ENCODE measurements around the gene RFNG.

The RFNG gene

GRCh38 chr17:82030470-82031302 is 20.9 kb downstream of the RFNG start:
- Histone ChIP-seq H3K27me3 (ENCODE audit: insufficient read depth, low read length) (no peaks in the 10 kb centered on the region), H3K79me1 (ENCODE audit: low read length) (peaks cover 5% of the 10 kb centered on the region)
- WGBS (ENCODE audit: extremely low coverage, insufficient coverage, insufficient read length) = no CpG with 5 or more reads among the region's 94 CpGs

GRCh38 chr17:82029990-82030469 is 21.6 kb downstream of the RFNG start:
- Histone ChIP-seq H3K36me3 (ENCODE audit: control insufficient read depth in 1 of 2, insufficient read depth in 2 of 2, low read length in 2 of 2) (peaks cover 0 to 16% of the 10 kb centered on the region in 2 experiments), H4K8ac (ENCODE audit: low read depth, low read length) (no peak overlapping the region), H3K4me1 (ENCODE audit: control insufficient read depth in 1 of 2, insufficient read depth in 2 of 2, low read length in 2 of 2) (peaks cover 0 to 6% of the 10 kb centered on the region in 2 experiments), H2BK12ac (ENCODE audit: low read length) (no peak overlapping the region), H3K27me3 (ENCODE audit: insufficient read depth, low read length) (no peaks in the 10 kb centered on the region), H3K4me2 (ENCODE audit: low read length) (peak overlapping the region; percentile 89), H3K18ac (ENCODE audit: low read length) (no peak overlapping the region), H3K9me3 (ENCODE audit: insufficient read depth, low read depth, low read length) (peaks cover 5% of the 10 kb centered on the region), H4K91ac (ENCODE audit: low read depth, low read length) (no peak overlapping the region), H3K9ac (ENCODE audit: low read length) (no peak overlapping the region), H3K79me1 (ENCODE audit: low read length) (peaks cover 5% of the 10 kb centered on the region), H3K23ac (ENCODE audit: low read length) (no peak overlapping the region), H3K79me2 (ENCODE audit: control insufficient read depth, insufficient read depth, low read length, poor library complexity) (no peaks in the 10 kb centered on the region), H2AK5ac (ENCODE audit: low read length) (no peak overlapping the region), H3K4me3 (ENCODE audit: low read depth, low read length) (no peak overlapping the region), H2BK5ac (ENCODE audit: low read depth, low read length, poor library complexity) (no peak overlapping the region), H3K4ac (ENCODE audit: low read depth, low read length) (no peak overlapping the region), H4K12ac (ENCODE audit: low read depth, low read length) (no peak overlapping the region), H3K14ac (ENCODE audit: low read length) (no peak overlapping the region), H2AFZ (ENCODE audit: insufficient read depth, low read length, poor library complexity) (no peak overlapping the region), H3K27ac (ENCODE audit: low read depth, low read length) (no peak overlapping the region), H2BK120ac (ENCODE audit: insufficient read depth, low read length, poor library complexity) (no peak overlapping the region)
- DNase-seq = no peak
- WGBS (ENCODE audit: extremely low coverage, insufficient coverage, insufficient read length) = no CpG with 5 or more reads among the region's 31 CpGs

More at GRCh38 chr17:82030470-82031302, 20.9 kb downstream of the RFNG start:
- no peak overlapping the region for H3K14ac ChIP-seq (ENCODE audit: low read length)
- no peak overlapping the region for H3K4ac ChIP-seq (ENCODE audit: low read depth, low read length)
- H2BK120ac ChIP-seq (ENCODE audit: insufficient read depth, low read length, poor library complexity) = peak overlapping the region; percentile 27
- peak overlapping the region; percentile 36 for H3K18ac ChIP-seq (ENCODE audit: low read length)
- DNase-seq = peak; percentile 85 to 93
- peak overlapping the region; percentile 17 for H3K9ac ChIP-seq (ENCODE audit: low read length)
- peak overlapping the region; percentile 68 for H3K4me3 ChIP-seq (ENCODE audit: low read depth, low read length)
- no peak overlapping the region for H4K12ac ChIP-seq (ENCODE audit: low read depth, low read length)
- H3K79me2 ChIP-seq (ENCODE audit: control insufficient read depth, insufficient read depth, low read length, poor library complexity) = no peaks in the 10 kb centered on the region
- H4K91ac ChIP-seq (ENCODE audit: low read depth, low read length) = peak overlapping the region; percentile 57
- peaks cover 0 to 6% of the 10 kb centered on the region in 2 experiments for H3K4me1 ChIP-seq (ENCODE audit: control insufficient read depth in 1 of 2, insufficient read depth in 2 of 2, low read length in 2 of 2)
- H2AFZ ChIP-seq (ENCODE audit: insufficient read depth, low read length, poor library complexity) = peak overlapping the region; percentile 77
- H3K27ac ChIP-seq (ENCODE audit: low read depth, low read length) = peak overlapping the region; percentile 9
- peaks cover 3 to 16% of the 10 kb centered on the region in 2 experiments for H3K36me3 ChIP-seq (ENCODE audit: control insufficient read depth in 1 of 2, insufficient read depth in 2 of 2, low read length in 2 of 2)
- no peak overlapping the region for H3K23ac ChIP-seq (ENCODE audit: low read length)
- no peak overlapping the region for H2AK5ac ChIP-seq (ENCODE audit: low read length)
- peak overlapping the region; percentile 20 for H4K8ac ChIP-seq (ENCODE audit: low read depth, low read length)
- H3K9me3 ChIP-seq (ENCODE audit: insufficient read depth, low read depth, low read length) = peaks cover 5% of the 10 kb centered on the region
- no peak overlapping the region for H2BK12ac ChIP-seq (ENCODE audit: low read length)
- peak overlapping the region; percentile 14 for H2BK5ac ChIP-seq (ENCODE audit: low read depth, low read length, poor library complexity)
- H3K4me2 ChIP-seq (ENCODE audit: low read length) = peak overlapping the region; percentile 89

- Histone ChIP-seq H2AFZ (ENCODE audit: insufficient read depth, low read length, poor library complexity) (no peak overlapping the region), H3K36me3 (ENCODE audit: control insufficient read depth in 1 of 2, insufficient read depth in 2 of 2, low read length in 2 of 2) (peaks cover 0 to 16% of the 10 kb centered on the region in 2 experiments), H2BK5ac (ENCODE audit: low read depth, low read length, poor library complexity) (no peak overlapping the region), H3K18ac (ENCODE audit: low read length) (no peak overlapping the region), H3K79me2 (ENCODE audit: control insufficient read depth, insufficient read depth, low read length, poor library complexity) (no peaks in the 10 kb centered on the region), H4K91ac (ENCODE audit: low read depth, low read length) (no peak overlapping the region), H2AK5ac (ENCODE audit: low read length) (no peak overlapping the region), H3K9me3 (ENCODE audit: insufficient read depth, low read depth, low read length) (peaks cover 5% of the 10 kb centered on the region), H3K4me3 (ENCODE audit: low read depth, low read length) (no peak overlapping the region), H4K8ac (ENCODE audit: low read depth, low read length) (no peak overlapping the region), H3K4ac (ENCODE audit: low read depth, low read length) (no peak overlapping the region), H3K4me2 (ENCODE audit: low read length) (no peak overlapping the region), H3K9ac (ENCODE audit: low read length) (no peak overlapping the region), H3K27me3 (ENCODE audit: insufficient read depth, low read length) (no peaks in the 10 kb centered on the region), H2BK120ac (ENCODE audit: insufficient read depth, low read length, poor library complexity) (no peak overlapping the region), H4K12ac (ENCODE audit: low read depth, low read length) (no peak overlapping the region), H3K14ac (ENCODE audit: low read length) (no peak overlapping the region), H3K23ac (ENCODE audit: low read length) (no peak overlapping the region), H3K79me1 (ENCODE audit: low read length) (peaks cover 5% of the 10 kb centered on the region), H3K27ac (ENCODE audit: low read depth, low read length) (no peak overlapping the region), H3K4me1 (ENCODE audit: control insufficient read depth in 1 of 2, insufficient read depth in 2 of 2, low read length in 2 of 2) (peaks cover under 1 to 8% of the 10 kb centered on the region in 2 experiments), H2BK12ac (ENCODE audit: low read length) (no peak overlapping the region)
- no peak for DNase-seq
- WGBS (ENCODE audit: extremely low coverage, insufficient coverage, insufficient read length) = no CpG with 5 or more reads among the region's 16 CpGs
Measured at GRCh38 chr17:82029391-82029790, 22.2 kb downstream of the RFNG start.

- no peak overlapping the region for H3K14ac ChIP-seq (ENCODE audit: low read length)
- peaks cover 5% of the 10 kb centered on the region for H3K79me1 ChIP-seq (ENCODE audit: low read length)
- H3K9me3 ChIP-seq (ENCODE audit: insufficient read depth, low read depth, low read length) = peaks cover 6% of the 10 kb centered on the region
- no peaks in the 10 kb centered on the region for H3K79me2 ChIP-seq (ENCODE audit: control insufficient read depth, insufficient read depth, low read length, poor library complexity)
- H3K4me2 ChIP-seq (ENCODE audit: low read length) = no peak overlapping the region
- no peak overlapping the region for H3K23ac ChIP-seq (ENCODE audit: low read length)
- H3K27me3 ChIP-seq (ENCODE audit: insufficient read depth, low read length) = no peaks in the 10 kb centered on the region
- H2BK120ac ChIP-seq (ENCODE audit: insufficient read depth, low read length, poor library complexity) = no peak overlapping the region
- DNase-seq = no peak
- H3K4me3 ChIP-seq (ENCODE audit: low read depth, low read length) = peak overlapping the region; percentile 35
- H2AK5ac ChIP-seq (ENCODE audit: low read length) = no peak overlapping the region
- H4K8ac ChIP-seq (ENCODE audit: low read depth, low read length) = no peak overlapping the region
- no peak overlapping the region for H4K12ac ChIP-seq (ENCODE audit: low read depth, low read length)
- no peak overlapping the region for H3K27ac ChIP-seq (ENCODE audit: low read depth, low read length)
- H2AFZ ChIP-seq (ENCODE audit: insufficient read depth, low read length, poor library complexity) = no peak overlapping the region
- H2BK12ac ChIP-seq (ENCODE audit: low read length) = no peak overlapping the region
- no peak overlapping the region for H4K91ac ChIP-seq (ENCODE audit: low read depth, low read length)
- no CpG with 5 or more reads among the region's 9 CpGs for WGBS (ENCODE audit: extremely low coverage, insufficient coverage, insufficient read length)
- peaks cover 5 to 11% of the 10 kb centered on the region in 2 experiments for H3K4me1 ChIP-seq (ENCODE audit: control insufficient read depth in 1 of 2, insufficient read depth in 2 of 2, low read length in 2 of 2)
- no peak overlapping the region for H3K9ac ChIP-seq (ENCODE audit: low read length)
- H3K4ac ChIP-seq (ENCODE audit: low read depth, low read length) = no peak overlapping the region
- H3K36me3 ChIP-seq (ENCODE audit: control insufficient read depth in 1 of 2, insufficient read depth in 2 of 2, low read length in 2 of 2) = peaks cover 0 to 16% of the 10 kb centered on the region in 2 experiments
- H3K18ac ChIP-seq (ENCODE audit: low read length) = no peak overlapping the region
- no peak overlapping the region for H2BK5ac ChIP-seq (ENCODE audit: low read depth, low read length, poor library complexity)
Measured at GRCh38 chr17:82028966-82029365, 22.6 kb downstream of the RFNG start.

All from trophoblast cell (in vitro differentiated cells and primary cell).